Muscle of back (tissue), 11 donors: ENCODE results near the gene GPHN. TPM values are rescaled to one million over a fixed set of nuclear protein-coding genes. Genes with fewer than 3 reads are reported as not detected.
"Not testable (repeated sequence)": the region's sequence is repeated elsewhere in the genome, so short reads cannot be mapped to it uniquely, and the experiment has no call there.

Source experiments
- DNase-seq, 3 donors: peaks; one replicate each; pipeline versions ENCODE4 v3.0.0 to v3.0.0-alpha.2; 2013
- polyA plus RNA-seq, 10 donors: library from polyadenylated mRNA; unstranded; fragments of 120-200 nt; gene quantifications; one replicate each; pipeline ENCODE4 v1.2.1, GENCODE V29; 2013; ENCODE audit not compliant: insufficient read length in 10 of 10

Gene GPHN
- polyA plus RNA-seq, 10 donors, result 14.2 to 22.4 (median 17.0) TPM

- no peak for DNase-seq
These were observed 524.2 kb downstream of the GPHN start for GRCh38 chr14:67031920-67032774.

- DNase-seq, result no peak
These were observed 537.5 kb downstream of the GPHN start for GRCh38 chr14:67045440-67045839.

GRCh38 chr14:67050896-67051295 lies 542.9 kb downstream of the GPHN start:
- DNase-seq, result no peak

GRCh38 chr14:67056684-67057083 lies 548.7 kb downstream of the GPHN start:
- DNase-seq, result no peak

GRCh38 chr14:67059596-67059995 lies 551.6 kb downstream of the GPHN start:
- DNase-seq, result no peak

- DNase-seq, result no peak
These were observed 552.6 kb downstream of the GPHN start for GRCh38 chr14:67060546-67060945.

GRCh38 chr14:67067070-67067814 lies 559.3 kb downstream of the GPHN start:
- not testable (repeated sequence) for DNase-seq

GRCh38 chr14:67068251-67068650 lies 560.3 kb downstream of the GPHN start:
- DNase-seq, result no peak

- no peak for DNase-seq
These were observed 563.6 kb downstream of the GPHN start for GRCh38 chr14:67071506-67071905.

GRCh38 chr14:67077921-67078320 lies 570.0 kb downstream of the GPHN start:
- DNase-seq, result peak in 2 of 3 donors; percentile 34 to 42

- no peak for DNase-seq
These were observed 571.9 kb downstream of the GPHN start for GRCh38 chr14:67079846-67080245.

- DNase-seq, result no peak
These were observed 600.3 kb downstream of the GPHN start for GRCh38 chr14:67108230-67108629.

- peak in 2 of 3 donors; percentile 16 to 36 for DNase-seq
These were observed 603.1 kb downstream of the GPHN start for GRCh38 chr14:67111022-67111421.

- no peak for DNase-seq
These were observed 604.4 kb downstream of the GPHN start for GRCh38 chr14:67112344-67112743.

- no peak for DNase-seq
These were observed 619.2 kb downstream of the GPHN start for GRCh38 chr14:67127174-67127573.

GRCh38 chr14:67129768-67130167 lies 621.8 kb downstream of the GPHN start:
- no peak for DNase-seq

GRCh38 chr14:67131691-67132090 lies 623.7 kb downstream of the GPHN start:
- no peak for DNase-seq

GRCh38 chr14:67133144-67133543 lies 625.2 kb downstream of the GPHN start:
- DNase-seq, result no peak

GRCh38 chr14:67133595-67134441 lies 625.9 kb downstream of the GPHN start:
- DNase-seq, result peak in 1 of 3 donors; percentile 51

GRCh38 chr14:67137744-67138371 lies 629.9 kb downstream of the GPHN start:
- DNase-seq, result no peak

- DNase-seq, result peak in 2 of 3 donors; percentile 39 to 63
These were observed 632.6 kb downstream of the GPHN start for GRCh38 chr14:67140556-67140955.
